Dermis microvascular lymphatic vessel endothelial cell (primary cell): ENCODE measurements around the gene RUFY4. TPM values are rescaled to one million over a fixed set of nuclear protein-coding genes. Genes with fewer than 3 reads are reported as not detected.

Experiments used
- DNase-seq, 2 donors: peaks; one replicate each; pipeline versions ENCODE4 v3.0.0 to v3.0.0-alpha.2; 2010; ENCODE audit warnings: low read depth in 2 of 2
- total RNA-seq: library from RNA; depleted of rRNA; stranded (reverse); fragments of >200 nt; gene quantifications from 2 replicates; pipeline ENCODE4 v1.2.1, GENCODE V29; 2014

The RUFY4 gene
- total RNA-seq, 1 donor from 2014 or later: not detected

DNA sequence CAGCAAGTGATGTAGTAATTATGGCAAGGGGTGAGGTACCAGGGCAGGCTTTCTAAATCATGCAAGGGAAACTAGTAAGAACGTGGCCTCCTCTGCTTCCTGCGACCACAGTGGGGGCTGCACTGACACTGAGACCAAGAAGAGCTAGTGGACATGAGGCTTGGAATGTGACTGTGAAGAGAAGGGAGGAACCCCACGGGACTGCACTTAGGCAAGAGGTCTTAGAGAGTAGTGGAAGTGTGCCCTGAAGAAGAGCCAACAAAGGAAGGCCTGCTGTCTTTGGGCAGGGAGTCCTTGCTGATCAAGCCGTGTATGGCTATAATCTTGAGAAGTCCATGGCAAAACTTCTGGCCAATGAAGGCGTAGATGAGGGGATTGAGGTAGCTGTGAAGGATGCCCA is 8.9 kb upstream of the RUFY4 start:
- no peak for DNase-seq

DNA sequence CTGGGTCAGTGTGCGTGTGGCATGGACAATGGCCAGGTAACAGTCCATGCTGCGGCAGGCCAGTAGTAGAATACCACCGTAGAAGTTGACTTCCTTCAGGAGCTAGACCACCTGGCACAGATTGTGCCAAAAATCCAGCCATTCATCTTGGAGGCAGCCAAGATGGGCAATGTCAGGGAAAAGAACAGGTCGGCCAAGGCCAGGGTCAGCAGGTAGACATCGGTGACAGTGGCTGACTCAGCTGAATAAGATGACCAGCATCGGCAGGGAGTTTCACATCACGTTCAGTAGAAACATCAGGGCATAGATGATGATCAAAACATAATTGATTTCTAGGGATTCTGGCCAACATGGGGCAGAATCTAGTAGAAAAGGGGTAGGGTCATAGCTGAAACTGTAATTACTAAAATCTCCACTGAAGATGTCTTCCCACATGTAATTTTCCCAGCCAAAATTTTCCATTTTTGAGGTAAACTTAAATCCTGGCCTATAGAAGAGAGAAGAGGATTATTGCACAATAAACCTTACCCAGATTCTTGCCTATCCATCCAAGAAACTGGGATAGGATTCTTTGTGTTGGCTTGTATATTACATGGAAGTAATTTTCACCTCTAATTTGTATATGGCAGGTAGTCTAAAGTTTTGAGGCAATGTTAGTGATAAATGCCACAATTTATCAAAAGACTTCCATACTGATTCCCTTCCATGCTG is 7.9 kb upstream of the RUFY4 start:
- DNase-seq: no peak

DNA sequence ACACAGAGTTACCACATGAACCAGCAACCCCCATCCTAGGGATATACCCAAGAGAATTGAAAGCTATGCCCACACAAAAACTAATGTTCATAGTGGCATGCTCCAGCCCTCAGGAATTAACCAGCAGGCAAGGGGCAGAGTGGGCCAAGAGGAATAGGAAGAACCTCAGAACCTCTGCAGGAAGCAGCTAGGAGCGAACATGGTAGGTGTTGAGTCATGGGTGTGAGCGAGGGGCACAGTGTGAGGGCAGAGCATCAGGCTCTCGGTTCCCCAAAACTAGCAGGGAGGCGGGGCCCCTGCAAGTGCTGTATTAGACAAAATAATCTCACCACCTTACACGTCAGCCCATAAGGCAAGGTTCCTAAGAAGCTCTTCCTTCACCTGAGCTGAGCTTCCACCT is 5.6 kb upstream of the RUFY4 start:
- DNase-seq: no peak

DNA sequence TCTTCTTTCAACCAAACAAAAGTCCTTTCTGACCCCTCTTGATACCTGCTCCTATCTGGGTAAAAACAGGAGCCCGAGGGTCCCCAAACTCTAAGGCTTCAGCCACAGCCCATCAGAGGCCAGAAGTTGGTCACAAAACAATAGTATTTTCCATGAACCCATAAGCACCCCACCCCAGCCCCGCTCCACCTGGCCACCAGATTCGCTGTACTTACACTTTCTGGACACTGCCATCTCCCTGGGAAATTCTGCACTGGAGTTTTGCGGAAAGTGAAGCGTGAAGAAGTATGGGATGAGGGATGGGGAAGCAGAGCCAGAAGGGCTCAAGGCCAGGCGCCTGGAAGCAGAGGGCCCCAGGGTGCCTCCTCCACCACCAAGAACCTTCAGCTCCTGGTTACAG is 5.2 kb upstream of the RUFY4 start:
- no peak for DNase-seq

DNA sequence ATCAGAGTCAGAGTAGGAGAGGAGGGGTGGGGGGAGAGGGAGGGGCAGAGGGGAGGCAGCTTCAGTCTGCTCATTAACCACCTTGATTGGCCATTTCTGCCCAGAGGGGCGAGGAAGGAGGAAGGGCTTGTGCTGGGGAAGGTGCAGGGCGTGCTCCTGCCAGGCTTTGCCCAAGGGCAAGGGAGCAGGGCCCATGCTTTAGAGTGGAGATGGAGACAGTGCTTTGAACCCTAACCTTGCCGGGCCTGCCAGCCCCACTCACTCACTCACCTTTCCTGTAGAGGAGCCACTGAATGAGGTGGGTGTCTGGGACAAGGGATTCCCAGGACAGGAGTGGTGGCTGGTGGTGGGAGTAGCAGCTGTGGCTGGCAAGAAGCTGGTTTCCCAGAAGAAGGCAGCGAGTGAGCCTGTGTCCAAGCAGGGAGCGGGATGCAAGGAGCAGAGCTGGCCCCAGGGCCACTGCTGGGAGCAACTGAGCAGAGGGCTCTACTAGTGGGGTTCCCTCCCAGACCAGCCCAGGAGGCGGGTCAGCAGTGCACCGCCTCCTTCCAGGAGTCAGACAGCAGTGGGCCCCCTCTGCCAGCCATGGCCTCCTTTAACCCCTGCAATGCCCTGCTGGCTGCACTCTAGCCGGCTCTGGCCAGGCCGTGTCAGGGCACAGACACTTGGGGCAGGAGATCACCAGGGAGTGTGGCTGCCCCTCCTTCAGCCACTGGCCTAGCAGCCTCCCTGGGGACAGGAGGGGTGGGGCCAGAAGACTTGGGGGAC is 3.6 kb upstream of the RUFY4 start:
- no peak for DNase-seq

DNA sequence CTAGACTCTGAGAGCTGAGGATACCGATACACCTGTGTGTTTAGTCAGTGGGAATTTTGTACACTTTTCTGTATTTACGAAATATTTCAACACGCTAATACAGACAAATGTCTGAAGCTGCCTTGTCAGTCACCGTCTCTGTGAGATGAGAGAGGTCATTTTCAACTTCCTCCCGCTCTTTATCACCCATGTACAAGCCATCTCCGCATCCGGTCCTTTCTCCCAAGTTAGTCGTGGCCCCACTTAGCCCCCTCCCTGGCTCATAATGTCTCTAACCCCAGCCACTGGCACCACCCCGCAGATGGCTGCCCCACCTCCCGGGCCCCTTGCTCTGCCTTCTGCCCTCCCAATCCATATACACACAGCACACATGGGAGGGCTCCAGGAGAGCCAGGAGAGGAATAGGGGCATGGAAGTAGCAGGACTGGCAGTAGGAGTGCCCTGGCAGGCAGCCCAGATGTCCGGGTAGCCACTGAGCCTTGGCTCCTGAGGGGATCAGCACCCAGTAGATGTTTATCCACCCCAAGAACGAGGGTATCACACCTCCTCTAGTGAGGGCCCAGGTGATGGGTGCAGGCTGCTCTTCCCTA is 2.0 kb upstream of the RUFY4 start:
- no peak for DNase-seq

DNA sequence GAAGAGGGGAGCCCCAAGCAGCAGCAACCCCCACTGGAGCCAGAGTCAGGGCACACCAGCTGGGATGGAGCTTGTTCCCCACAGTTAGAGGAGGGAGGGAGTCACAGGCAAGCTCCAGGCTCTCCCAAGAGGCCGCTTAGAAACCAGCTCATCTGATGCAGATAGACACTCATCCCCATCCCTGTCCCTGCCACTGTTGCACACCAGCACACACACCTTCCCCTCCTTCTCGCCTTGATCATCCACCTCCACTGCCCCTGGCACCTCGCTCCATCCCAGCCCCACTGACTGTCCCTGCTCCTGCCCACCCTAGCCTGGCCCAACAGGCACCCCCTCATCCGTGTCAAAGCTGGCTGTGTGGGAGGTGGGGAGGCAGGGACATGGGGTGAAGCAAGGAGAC is 1.5 kb upstream of the RUFY4 start:
- DNase-seq: no peak

DNA sequence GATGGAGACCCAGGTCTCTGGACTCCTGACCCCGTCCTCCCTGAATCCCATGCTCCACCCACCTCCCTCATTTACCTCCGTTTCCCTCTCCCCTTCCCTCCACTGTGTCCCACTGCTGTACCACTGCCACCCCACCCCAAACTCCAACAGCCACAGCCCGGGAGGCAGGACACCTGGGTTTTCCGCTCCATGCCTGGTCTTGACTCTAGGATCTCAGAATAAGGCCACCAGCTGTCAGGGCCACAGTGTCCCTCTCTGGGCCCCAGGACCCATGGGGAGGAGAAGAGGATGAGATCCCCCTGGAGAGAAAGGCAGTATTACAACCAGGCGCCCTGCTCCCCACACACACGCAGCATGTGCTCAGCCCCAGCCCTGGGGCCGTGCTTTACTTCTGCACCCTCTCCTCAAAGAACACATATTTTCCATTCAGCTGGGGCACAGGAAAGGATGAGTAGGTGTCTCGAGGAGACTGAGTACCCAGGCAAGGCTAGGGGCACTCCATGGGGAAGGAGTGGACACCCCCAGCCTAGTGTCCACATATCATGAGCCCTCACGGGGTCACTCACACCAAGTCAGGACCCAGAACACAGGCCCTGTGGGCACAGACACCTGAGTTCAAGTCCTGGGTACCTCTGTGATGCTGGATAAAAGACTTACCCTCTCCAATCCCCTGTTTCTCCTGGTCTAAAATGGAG is 700 bp downstream of the RUFY4 start:
- DNase-seq: no peak

DNA sequence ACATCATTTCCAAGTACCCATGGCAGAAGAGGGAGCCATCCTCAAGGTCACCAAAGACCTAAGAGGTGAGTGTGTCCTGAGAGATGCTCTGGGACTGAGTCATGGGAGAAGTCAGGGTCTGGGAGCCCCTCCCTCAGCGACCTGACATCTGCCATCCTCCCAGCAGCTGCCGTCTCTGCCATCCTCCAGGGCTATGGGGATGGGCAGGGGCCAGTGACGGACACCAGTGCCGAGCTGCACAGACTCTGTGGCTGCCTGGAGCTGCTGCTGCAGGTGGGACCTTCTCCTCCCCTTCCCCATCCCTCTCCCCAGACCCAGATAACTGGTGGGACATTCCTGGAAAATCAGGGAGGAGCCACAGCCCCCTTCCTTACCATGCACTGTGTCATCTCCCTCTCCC is 1.5 kb downstream of the RUFY4 start:
- DNase-seq: no peak

DNA sequence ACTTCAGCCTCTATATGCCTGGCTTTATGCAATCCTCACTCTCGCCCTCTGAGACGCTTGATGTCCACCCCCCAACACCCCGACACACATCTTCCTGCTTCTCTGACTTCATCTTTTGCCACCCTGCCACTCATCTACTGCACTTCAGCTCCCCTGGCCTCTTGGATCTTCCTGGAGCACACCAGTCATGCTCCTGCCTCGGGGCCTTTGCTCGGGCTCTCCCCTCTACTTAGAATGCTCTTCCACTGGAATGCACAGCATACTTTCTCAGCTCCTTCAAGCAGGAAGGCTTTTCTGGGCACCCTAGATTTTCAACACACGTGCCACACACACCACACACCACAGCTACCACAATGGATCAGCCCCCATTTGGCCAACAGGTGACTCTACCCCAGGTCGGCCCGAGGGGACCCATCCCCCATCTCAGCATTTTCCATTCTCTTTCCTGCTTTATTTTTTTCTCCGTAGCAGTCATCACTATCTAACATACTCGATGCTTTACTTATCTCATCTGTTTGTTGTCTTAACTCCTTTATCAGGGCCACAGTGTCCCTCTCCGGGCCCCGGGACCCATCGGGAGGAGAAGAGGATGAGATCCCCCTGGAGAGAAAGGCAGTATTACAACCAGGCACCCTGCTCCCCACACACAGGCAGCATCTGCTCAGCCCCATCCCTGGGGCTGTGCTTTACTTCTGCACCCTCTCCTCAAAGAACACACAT is 2.3 kb downstream of the RUFY4 start:
- DNase-seq: no peak

DNA sequence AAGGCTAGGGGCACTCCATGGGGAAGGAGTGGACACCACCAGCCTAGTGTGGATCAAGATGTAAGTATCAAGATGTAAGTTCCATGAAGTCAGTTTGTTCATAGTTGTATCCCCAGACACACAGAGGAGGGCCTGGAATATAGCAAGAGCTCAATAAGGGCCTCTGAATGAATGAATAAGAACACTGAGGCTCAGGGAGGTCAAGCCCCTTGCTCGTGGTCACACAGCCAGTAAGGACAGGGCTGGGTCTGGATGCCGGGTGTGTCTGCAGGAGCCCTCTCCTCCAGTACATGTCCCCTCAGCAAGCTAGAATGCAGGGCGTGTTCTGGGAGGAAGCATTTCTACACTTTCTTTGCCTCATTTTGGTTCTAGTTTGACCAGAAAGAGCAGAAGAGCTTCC is 2.9 kb downstream of the RUFY4 start:
- no peak for DNase-seq

DNA sequence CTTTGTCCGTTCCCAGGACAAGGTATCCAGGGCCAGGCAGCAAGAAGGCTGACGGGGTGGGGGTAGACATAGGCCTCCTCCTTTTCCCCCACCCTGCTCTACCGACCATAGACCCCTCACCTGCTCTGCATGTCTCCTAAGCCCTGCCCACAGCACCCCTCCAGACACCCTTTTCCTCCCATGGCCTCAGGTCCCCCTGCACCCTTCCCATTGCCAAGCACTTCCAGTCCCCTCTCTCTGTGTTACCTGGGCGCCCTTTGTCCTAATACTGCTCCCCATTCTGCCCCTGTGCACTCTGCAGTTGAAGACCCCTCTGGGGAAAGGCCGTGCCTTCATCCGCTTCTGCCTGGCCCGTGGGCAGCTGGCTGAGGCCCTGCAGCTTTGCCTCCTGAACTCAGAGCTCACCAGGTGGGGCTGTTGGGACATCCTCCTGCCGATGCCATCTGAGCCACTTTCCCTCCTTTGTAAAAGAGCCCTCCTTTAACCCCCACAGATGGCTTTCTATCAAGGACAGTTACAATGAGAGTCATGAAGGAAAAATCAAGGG is 3.5 kb downstream of the RUFY4 start:
- DNase-seq: no peak

DNA sequence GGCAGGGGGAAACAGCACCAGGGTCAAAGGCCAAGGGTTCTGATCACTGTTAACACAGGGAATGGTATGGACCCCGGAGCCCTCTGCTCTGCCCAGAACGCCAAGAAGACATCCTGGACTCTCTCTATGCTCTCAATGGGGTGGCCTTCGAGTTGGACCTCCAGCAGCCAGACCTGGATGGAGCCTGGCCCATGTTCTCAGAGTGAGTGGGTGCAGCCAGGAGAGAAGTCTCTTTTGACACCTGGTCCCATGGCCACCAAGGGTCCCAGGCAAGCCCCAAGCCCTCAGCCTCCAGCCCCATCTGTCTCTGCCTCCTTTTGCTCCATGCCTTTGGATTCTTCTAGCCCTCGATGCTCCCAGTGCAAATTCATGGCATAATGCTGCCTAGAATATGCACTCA is 4.1 kb downstream of the RUFY4 start:
- no peak for DNase-seq

DNA sequence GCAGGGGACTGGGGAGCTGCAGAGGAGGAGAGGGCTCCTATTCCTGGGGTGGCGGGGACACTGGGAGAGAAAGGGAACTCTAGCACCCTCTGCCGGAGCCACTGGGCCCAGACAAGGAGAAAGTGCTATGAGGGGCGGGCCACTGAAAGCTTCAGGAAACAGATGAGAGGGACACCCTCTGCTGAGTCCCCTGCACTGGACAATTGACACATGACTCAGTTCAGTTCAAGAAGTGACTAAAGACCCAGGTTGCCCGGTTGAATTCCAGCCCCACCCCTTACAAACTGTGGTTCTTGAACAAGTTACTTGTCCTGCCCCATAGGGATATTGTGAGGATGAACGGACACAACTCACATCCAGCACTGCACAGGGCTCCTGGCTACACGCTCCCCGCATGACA is 5.0 kb downstream of the RUFY4 start:
- peak in 1 of 2 donors; percentile 29 for DNase-seq

DNA sequence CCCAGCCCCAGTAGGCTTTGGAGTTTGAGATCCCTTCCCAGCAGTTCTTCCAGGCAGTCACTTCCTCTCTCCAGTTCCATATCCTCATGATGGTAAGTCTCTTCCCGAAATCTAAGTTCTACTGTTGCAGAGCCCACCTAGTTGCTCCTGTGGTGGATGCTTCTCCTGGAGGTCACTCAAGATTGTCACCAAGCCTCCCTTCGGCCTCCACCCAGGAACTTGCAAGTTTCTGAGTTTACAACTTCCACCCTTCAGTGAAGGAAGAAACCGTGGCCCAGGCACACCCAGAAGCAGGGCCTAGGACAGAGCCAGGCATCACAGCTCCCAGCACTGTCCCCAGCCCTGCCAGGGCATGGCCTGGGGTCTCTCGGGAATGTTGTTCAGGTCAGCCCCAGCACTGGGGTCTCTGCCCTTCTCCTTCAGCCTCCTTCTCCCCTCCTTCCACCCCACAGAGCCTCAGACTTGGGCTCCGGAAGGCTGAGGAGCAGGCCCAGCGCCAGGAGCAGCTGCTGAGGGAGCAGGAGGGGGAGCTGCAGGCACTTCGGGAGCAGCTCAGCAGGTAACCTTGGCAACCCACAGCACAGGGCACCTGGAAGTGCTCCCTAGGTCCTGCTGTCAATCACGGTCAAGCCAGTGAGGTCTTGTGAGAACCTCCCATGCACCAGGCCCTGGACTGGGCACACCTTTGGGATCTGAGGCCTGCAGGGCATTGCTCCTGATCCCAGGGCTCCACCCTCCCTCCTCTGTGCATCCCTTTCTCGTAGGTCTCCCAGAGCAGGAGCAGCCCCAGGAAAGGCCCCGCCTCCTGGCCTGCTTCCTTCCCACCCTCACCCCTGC is 7.1 kb downstream of the RUFY4 start:
- no peak for DNase-seq

DNA sequence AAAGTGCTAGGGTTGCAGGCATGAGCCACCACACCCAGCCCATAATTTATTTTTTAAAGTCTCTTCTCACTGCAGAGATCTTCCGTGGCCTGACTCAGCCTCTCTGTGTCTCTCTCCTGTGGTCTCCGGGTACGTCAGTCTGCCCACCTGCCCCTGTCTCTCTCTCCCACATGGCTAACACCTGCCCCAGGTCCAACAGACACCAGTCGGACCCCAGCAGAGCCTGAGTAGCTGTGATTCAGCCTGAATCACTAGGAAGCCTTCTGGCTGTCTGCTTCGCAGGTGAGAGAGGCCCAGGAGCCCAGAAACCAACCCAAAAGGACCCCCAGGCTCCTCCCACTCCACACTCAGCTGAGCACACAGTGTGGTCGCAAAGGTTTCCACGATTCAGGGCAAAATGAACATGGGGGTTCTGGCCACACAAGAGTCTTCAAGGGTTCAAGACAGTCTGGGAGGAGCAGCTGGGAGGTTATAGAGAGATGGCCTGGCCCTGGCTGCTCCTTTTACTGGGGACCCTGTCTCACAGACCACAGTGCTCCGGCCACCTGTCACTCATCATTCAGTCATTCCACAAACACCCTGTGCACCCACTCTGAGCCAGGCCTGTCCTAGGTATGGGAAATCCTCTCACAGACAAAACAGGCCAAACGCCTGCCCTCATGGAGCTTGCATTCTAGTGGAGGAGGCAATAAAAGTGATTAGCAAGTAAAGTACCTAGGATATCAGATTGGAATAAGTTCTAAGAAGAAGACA is 8.6 kb downstream of the RUFY4 start:
- no peak for DNase-seq

DNA sequence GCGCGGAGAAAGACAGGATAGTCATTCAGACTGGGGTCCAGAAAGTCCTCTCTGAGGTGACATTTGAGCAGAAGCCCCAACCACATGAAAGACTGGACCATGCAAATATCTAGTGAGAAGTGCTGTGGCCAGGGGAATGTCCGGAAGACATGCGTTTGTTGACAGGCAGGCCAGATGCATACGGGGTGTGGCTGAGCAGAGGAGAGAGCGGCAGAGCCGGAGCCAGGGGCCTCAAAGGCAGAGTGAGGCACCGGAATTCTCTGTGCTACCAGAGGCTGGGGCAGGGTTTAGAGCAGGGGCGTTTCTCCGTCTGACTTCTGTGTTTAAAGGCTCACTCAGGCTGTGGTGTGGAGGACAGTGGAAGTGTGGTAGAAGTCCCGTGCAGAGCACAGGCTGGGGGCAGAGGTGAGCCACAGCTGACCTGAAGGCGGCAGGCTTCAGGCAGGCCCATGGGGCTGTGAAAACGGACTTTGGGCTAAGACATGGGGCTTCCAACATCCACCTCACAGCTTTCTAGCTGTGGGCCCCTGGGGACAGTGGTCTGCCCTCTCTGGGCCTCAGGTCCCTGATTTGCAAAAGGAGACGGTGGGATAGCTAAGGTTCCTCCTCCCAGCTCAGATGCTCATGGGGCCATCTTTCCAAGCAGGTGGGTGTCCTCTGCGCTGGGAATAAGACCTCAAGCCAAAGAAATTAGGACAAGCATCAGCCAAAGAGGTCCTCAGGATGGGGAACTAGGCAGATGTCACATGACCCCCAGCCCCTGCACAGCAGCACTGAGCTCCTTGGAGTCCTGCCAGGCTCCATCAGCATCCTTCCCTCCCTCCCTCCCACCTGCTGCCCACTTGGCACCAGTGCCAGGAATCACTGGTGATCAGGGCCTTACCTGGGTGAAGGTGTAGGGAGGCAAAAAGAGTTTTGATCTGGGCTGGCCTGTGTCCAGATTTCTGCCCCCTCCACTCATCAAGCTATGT is 11.2 kb downstream of the RUFY4 start:
- no peak for DNase-seq

DNA sequence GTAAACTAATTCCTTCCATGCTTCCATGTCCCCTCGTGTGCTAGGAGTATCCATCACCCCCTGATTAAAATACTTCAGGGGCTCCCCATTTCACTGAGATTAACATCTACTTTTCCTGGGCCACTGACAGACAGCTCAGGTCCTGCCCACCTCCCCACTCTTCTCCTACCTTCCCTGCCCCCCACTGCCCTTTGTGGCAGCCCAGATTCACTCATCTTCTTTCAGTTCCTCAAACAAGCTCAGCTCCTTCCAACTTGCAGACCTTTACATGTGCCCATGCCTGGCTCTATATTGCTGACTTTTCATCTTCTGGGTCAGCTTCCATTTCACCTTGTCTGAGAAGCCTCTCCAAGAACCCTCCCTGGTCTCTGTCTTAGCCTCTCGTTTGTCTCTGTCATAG is 12.0 kb downstream of the RUFY4 start:
- DNase-seq: no peak

DNA sequence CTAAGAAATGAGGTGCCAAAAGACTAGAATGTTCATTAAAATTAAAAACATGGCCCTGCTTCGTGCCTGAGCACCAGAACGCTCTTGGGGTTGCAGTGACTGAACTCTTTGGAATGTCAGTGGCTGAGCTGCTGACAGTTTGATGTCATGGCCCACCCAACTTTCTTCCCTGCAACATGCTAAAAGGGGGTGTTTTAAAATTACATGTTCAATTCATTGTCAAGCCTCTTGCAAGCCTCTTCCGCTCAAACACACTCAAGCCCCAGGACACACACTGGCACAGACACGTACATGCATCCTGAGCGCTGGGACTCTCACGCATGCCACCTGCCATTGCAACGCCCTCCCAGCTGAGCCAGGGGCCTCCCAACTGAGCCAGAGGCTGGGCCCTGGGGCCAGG is 12.6 kb downstream of the RUFY4 start:
- no peak for DNase-seq
